ENCODE measurements around the gene EGR1. TPM values are rescaled to one million over a fixed set of nuclear protein-coding genes. Genes with fewer than 3 reads are reported as not detected.
"Not testable (repeated sequence)": the region's sequence is repeated elsewhere in the genome, so short reads cannot be mapped to it uniquely, and the experiment has no call there.

EGR1 gene
- total RNA-seq, 1 donor from 2014 or later: 11.1 TPM

DNA sequence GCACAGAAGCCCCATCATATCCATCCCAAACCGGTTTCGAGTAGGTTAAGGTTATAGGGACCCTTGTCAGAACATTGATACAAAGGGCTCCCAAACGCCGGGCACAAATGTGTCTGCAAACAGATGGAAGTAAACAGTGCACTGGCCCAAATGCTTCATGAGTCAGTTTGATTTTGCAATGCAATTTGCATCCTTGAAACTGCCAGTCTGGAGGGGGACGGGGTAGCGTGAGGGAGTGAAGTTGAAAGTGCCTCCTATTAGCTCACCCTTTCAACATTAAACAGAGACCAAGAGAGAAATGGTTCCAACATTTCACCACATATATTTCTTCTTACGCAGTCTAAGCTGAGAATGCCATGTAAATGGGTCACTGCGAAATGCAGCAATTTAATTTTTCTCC lies 42.2 kb downstream of the EGR1 start:
- not testable (repeated sequence) for DNase-seq

GRCh38 chr5:138508958-138509357 lies 43.7 kb downstream of the EGR1 start:
- peak; percentile 16 for DNase-seq

GRCh38 chr5:138514021-138514420 lies 48.7 kb downstream of the EGR1 start:
- DNase-seq: no peak

GRCh38 chr5:138515556-138516245 lies 50.4 kb downstream of the EGR1 start:
- no peak for DNase-seq

- DNase-seq: no peak
Measured at GRCh38 chr5:138517437-138517836, 52.2 kb downstream of the EGR1 start.

Small RNAs within 50 kb of the gene (small RNA-seq; reads per million reads assigned to genes)
- gene AC113403.1 (ENCODE audit: low replicate concordance): not detected

Other genes with a start within 250 kb of the EGR1 start
- 4.1 TPM for gene GFRA3, start 190.9 kb upstream of the EGR1 start, total RNA-seq
- 4.4 TPM for gene CDC25C, start 133.7 kb upstream of the EGR1 start, total RNA-seq
- 27.8 TPM for gene FAM53C, start 127.2 kb upstream of the EGR1 start, total RNA-seq
- gene KDM3B, start 112.8 kb upstream of the EGR1 start, total RNA-seq: 80.2 TPM
- gene REEP2, start 26.4 kb upstream of the EGR1 start, total RNA-seq: 4.1 TPM
- 57.7 TPM for gene ETF1, start 77.8 kb downstream of the EGR1 start, total RNA-seq
- gene HSPA9, start 109.9 kb downstream of the EGR1 start, total RNA-seq: 307 TPM

Data from tongue (tissue), 3 donors.